Esophagus (tissue), 2 donors: ENCODE results near the gene F10. TPM values are rescaled to one million over a fixed set of nuclear protein-coding genes. Genes with fewer than 3 reads are reported as not detected.

ENCODE experiments used
- H3K27ac ChIP-seq, 2 donors: one replicate each; pipeline ENCODE4 v1.5.1; 2013; ENCODE audit warnings: low read depth in 2 of 2, mild to moderate bottlenecking in 2 of 2, inconsistent platforms in 1 of 2, low read length in 1 of 2, moderate library complexity in 1 of 2
- H3K27me3 ChIP-seq, 2 donors: one replicate each; pipeline ENCODE4 v1.6.1; 2013; ENCODE audit warnings: low read length in 2 of 2, control low read depth in 1 of 2, mild to moderate bottlenecking in 1 of 2; ENCODE audit not compliant: insufficient read depth in 2 of 2, control insufficient read depth in 1 of 2
- H3K36me3 ChIP-seq, 2 donors: one replicate each; pipeline ENCODE4 v1.6.1; 2013; ENCODE audit warnings: low read length in 1 of 2; ENCODE audit not compliant: control insufficient read depth in 2 of 2, insufficient read depth in 2 of 2
- H3K4me1 ChIP-seq, 2 donors: one replicate each; pipeline ENCODE4 v1.6.1; 2013; ENCODE audit warnings: low read length in 1 of 2; ENCODE audit not compliant: control insufficient read depth in 2 of 2, insufficient read depth in 2 of 2
- H3K4me3 ChIP-seq, 2 donors: one replicate each; pipeline ENCODE4 v1.5.1; 2013; ENCODE audit warnings: low read length in 2 of 2, mild to moderate bottlenecking in 2 of 2, low read depth in 1 of 2, moderate library complexity in 1 of 2
- H3K9me3 ChIP-seq, 2 donors: one replicate each; pipeline ENCODE4 v1.6.1; 2013; ENCODE audit warnings: mild to moderate bottlenecking in 2 of 2, low read depth in 1 of 2, low read length in 1 of 2, moderate library complexity in 1 of 2; ENCODE audit not compliant: control insufficient read depth in 2 of 2, insufficient read depth in 1 of 2
- WGBS, 2 donors: extraction: QIAGEN DNeasy Blood & Tissue Kit; methylation state at CpG; one replicate each; pipeline ENCODE4 v1.1.7; 2013; 5-methylcytosine and 5-hydroxymethylcytosine counted together
- polyA plus RNA-seq, 2 donors: library from polyadenylated mRNA; stranded (reverse); fragments of 200-250 nt; gene quantifications; one replicate each; pipeline ENCODE4 v1.2.3, GENCODE V29; 2013
- donor health status: healthy with polysubstance abuse.
- donor health status: Bipolar disorder and iron deficiency.

The F10 gene
- polyA plus RNA-seq, 2 donors = 1.6 to 4.5 TPM

DNA sequence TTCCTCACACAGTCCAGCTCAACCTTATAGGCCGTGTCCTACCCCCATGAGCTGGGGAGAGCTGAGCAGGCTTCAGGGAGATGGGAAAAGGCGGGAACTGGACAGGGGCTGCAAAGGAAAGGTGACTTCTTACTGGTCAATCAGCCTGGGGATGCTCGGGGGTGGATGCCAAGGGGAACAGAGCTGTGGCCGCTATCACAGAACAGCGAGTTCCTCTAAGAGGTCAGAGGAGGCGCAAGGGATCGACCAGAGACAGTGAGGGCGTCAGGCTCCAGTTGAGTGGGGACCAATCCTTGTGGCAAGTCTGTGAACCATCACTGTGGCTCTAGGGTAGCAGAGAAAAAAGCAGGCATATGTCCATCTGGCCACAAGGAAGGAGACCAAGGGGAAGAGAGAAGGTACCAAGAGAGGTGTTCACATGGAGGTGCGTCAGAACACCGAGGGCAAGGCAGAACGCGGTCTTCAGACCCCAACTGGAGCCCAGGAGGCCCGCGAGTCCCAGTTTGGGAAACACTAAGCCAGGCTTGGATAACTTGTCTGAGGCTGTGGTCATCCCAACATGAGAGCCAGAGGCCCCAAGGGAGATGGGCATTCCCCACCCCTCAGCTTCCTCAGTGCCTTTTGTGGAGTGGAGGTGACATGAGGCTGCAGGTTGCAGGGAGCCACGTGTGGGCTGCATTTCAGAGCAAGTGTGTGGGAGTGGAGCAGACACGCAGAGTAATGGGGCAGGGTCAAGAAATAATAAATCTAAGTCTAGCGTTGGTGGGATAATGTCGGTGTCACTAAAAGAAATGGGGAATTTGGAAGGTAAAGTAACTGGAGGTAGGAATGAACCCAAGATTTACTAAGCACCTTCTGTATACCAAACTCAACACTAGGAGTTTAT lies 3.9 kb downstream of the F10 start:
- no peak overlapping the region for H3K27ac ChIP-seq
- no peak overlapping the region for H3K4me3 ChIP-seq
- H3K4me1 ChIP-seq = no peaks in the 10 kb centered on the region
- H3K36me3 ChIP-seq = no peaks in the 10 kb centered on the region
- WGBS, 2 donors = 87 to 89% methylated on average over 18 of the region's 18 CpGs
- H3K9me3 ChIP-seq = no peaks in the 10 kb centered on the region
- H3K27me3 ChIP-seq = no peaks in the 10 kb centered on the region

DNA sequence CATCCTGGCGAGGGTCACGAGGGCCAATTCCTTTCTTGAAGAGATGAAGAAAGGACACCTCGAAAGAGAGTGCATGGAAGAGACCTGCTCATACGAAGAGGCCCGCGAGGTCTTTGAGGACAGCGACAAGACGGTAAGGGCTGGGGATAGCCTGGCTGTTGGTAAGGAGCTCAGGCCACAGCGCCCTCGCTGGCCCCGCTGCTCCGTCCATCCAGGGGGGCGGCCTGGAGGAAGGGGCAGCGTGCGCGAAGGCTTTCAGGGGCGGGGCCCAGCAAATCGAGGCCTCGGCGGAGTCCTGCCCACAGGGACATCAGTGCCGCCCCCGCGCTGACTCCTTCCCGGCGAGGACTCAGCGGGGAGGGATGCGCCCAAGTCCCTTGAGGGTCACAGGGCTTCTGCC lies 6.9 kb downstream of the F10 start:
- Histone ChIP-seq H3K4me1 (no peaks in the 10 kb centered on the region), H3K27me3 (no peaks in the 10 kb centered on the region), H3K36me3 (no peaks in the 10 kb centered on the region), H3K27ac (no peak overlapping the region), H3K9me3 (no peaks in the 10 kb centered on the region), H3K4me3 (no peak overlapping the region)
- WGBS, 2 donors = 75% methylated on average over 27 of the region's 27 CpGs

DNA sequence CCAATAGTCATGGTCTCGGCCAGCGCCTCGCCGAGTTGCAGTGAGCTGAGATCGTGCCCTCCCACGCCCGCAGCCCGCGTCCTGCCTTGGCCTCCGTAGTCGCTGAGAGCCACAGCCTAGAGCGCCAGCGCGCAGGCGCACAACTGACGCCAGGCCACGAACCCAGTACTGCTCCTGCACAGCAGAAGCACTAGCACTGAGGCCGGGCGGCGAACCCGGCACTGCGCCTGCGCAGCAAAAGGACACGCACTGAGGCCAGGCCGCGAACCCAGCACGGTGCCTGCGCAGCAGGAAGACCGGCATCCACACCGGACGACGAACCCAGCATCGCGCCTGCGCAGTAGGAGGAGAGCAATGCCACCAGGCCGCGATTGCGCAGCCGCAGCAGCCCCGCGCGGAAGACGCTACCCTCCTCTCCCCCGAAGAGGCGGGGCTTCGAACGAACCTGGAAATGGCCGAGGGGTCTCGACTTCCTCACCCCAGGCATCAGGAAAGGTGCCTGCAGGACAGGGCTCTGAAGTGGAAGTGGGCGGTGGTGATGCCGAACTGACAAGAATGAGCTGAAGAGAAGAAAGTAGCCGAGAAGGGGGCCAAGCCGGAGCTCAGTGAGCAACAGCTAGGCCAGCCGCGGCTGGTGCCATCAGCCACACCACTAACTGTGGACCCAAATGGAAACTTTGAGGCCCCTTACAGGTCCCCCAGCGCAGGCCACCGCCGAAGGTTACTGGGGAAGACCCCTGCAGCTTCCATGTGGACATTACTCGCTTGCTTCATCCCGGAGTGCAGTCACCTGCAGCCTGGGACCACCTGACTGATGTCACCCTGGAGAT lies 7.5 kb downstream of the F10 start:
- H3K4me3 ChIP-seq = peak overlapping the region in 1 of 2 donors; percentile 31
- H3K4me1 ChIP-seq = no peaks in the 10 kb centered on the region
- no peak overlapping the region for H3K27ac ChIP-seq
- H3K9me3 ChIP-seq = no peaks in the 10 kb centered on the region
- 41 to 51% methylated on average over 59 to 60 of the region's 60 CpGs for WGBS, 2 donors
- H3K36me3 ChIP-seq = no peaks in the 10 kb centered on the region
- no peaks in the 10 kb centered on the region for H3K27me3 ChIP-seq

DNA sequence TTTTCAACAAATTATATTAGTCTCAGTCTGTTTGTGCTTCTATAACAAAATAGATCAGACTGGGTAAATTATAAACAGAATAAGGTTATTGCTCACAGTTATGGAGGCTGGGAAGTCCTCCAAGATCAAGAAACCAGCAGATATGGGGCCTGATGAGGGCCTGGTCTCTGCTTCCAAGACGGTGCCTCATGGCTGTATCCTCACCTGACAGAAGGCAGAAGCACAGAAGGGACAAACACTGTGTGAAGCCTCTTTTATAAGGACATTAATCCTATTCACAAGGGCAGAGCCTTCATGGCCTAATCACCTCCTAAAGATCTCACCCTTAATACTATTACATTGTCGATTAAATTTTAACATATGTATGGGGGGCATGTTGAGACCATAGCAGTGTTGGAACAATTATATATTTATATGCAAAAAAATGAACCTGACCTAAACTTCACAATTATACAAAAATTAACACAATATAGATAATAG lies 12.7 kb downstream of the F10 start:
- 72 to 94% methylated on average over 2 of the region's 2 CpGs for WGBS, 2 donors
- no peaks in the 10 kb centered on the region for H3K9me3 ChIP-seq
- no peak overlapping the region for H3K4me3 ChIP-seq
- peaks cover 0 to 2% of the 10 kb centered on the region in 2 donors for H3K4me1 ChIP-seq
- H3K36me3 ChIP-seq = no peaks in the 10 kb centered on the region
- no peaks in the 10 kb centered on the region for H3K27me3 ChIP-seq
- no peak overlapping the region for H3K27ac ChIP-seq

DNA sequence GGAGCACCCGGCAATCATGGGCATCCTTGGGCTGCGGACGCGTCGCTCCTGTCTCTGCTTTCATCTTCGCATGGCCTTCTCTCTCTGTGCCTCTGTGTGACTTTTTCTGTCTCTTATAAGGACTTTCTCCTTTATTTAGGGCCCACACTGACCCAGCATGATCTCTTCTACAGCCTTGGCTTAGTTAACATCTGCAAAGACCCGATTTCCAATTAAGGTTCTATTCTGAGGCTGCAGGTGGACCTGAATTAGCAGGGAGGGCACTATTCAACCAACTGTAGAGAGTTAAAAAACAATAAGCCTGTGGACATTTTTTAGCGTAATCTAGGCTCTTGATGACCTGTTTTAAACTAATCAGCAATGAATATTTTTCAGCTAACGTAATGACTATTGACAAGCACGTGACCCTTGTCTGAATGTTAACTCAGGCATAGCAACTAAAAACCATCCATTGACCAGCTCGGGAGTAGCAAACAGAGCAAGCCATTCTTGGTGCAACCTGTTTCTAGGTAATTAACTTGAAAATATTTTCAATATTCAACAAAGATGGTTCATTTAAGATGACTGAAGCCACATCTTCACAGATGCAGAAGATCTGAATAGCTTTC lies 15.2 kb downstream of the F10 start:
- WGBS, 2 donors = 78 to 85% methylated on average over 11 of the region's 11 CpGs
- Histone ChIP-seq H3K36me3 (no peaks in the 10 kb centered on the region), H3K9me3 (peaks cover 0 to 4% of the 10 kb centered on the region in 2 donors), H3K4me3 (no peak overlapping the region), H3K27ac (no peak overlapping the region), H3K4me1 (peaks cover 0 to 2% of the 10 kb centered on the region in 2 donors), H3K27me3 (no peaks in the 10 kb centered on the region)

DNA sequence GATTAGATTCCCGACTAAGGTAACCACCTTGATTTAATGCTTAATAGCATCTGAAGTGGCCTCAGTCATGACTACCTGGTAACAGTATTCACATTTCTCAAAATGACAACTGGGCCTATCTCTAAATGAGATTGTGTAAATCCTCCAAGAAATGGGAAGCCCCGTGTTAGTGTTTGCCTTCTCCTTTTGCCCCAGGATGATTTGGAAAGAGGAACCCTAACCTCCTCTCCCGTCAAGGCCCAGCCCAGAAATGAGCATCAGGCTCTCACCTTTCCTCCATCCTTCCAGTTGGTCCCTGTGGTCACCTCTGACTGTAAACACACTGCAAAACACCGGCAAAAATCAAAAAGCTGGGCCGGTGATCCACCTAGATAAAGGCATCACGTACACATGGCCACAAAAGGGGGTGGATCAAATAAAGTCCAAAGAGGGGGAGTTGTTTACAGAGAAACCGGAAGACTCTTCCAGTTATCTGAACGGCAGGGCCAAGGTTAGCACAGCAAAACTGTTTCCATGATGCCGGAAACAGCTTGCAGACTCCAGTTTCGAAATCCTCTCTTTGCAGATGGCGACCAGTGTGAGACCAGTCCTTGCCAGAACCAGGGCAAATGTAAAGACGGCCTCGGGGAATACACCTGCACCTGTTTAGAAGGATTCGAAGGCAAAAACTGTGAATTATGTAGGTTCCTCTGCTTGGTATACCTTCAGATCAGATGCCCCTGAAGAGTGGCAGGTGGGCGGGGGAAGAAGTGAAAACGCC lies 16.4 kb downstream of the F10 start:
- no peaks in the 10 kb centered on the region for H3K36me3 ChIP-seq
- peaks cover 0 to 2% of the 10 kb centered on the region in 2 donors for H3K4me1 ChIP-seq
- no peak overlapping the region for H3K4me3 ChIP-seq
- peaks cover 0 to 4% of the 10 kb centered on the region in 2 donors for H3K9me3 ChIP-seq
- 70 to 72% methylated on average over 16 of the region's 16 CpGs for WGBS, 2 donors
- H3K27me3 ChIP-seq = no peaks in the 10 kb centered on the region
- no peak overlapping the region for H3K27ac ChIP-seq

DNA sequence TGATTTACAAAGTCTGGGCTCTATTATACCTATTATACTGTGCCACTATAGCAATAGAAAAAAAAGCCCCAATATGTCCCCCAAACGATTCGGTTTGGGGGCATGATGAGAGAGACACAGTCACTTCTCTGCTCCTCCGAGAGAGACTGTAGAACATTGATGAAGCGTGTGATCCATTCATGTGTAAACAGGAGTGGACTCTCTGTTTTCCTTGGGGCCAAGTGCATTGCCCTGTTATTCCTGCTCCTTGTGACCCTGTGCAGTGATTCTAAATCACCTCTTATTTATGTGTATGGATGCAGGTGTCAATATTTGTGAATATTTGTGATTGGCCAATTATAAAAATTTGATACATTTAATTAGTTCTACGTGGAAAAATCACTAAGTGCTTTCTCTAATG lies 17.0 kb downstream of the F10 start:
- Histone ChIP-seq H3K4me1 (peaks cover 0 to 2% of the 10 kb centered on the region in 2 donors), H3K4me3 (no peak overlapping the region), H3K27ac (no peak overlapping the region), H3K27me3 (no peaks in the 10 kb centered on the region), H3K36me3 (no peaks in the 10 kb centered on the region), H3K9me3 (peaks cover 0 to 4% of the 10 kb centered on the region in 2 donors)
- 80 to 81% methylated on average over 5 of the region's 5 CpGs for WGBS, 2 donors

DNA sequence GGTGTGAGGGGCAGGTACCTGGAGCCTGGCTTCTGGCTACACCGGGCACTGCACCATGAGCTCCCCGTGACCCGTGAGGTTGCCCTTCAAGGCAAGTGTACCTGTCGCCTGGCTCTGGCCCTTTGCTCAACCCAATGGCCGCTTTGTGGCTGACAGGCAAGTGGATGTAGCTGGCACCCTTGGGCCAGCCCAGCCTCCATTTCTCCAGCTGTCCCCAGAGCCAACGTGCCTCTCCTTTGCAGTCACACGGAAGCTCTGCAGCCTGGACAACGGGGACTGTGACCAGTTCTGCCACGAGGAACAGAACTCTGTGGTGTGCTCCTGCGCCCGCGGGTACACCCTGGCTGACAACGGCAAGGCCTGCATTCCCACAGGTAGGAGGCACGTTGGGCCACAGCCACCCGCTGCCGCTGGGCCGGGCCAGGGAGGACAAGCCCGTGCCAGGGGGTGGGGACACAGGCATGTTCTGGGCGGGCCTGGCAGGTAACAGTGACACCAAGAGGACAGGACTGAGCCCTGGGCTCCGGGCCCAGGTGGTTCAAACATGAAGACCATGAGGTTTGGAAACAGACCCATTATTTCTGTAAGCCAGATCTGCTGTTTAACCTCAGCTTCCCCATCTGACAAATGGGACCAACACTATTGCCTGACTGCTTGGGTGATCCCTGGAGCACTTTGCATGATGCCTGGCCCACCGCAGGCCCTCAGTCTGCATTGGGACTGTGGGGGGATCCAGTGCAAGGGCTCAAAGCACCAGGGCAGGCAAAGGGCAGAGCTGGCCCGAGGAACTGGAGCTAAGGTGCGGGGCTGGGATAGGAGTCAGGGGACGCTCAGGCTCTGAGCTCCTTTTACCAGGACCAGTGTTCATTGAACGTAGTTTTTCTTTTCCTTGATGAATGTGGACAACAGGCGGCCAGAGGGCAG lies 18.3 kb downstream of the F10 start:
- Histone ChIP-seq H3K9me3 (peaks cover 0 to 4% of the 10 kb centered on the region in 2 donors), H3K4me1 (peaks cover 0 to 2% of the 10 kb centered on the region in 2 donors), H3K27ac (no peak overlapping the region), H3K36me3 (no peaks in the 10 kb centered on the region), H3K4me3 (no peak overlapping the region), H3K27me3 (no peaks in the 10 kb centered on the region)
- 83 to 87% methylated on average over 26 of the region's 26 CpGs for WGBS, 2 donors
